ENCODE measurements around the gene LRRN2. TPM values are rescaled to one million over a fixed set of nuclear protein-coding genes. Genes with fewer than 3 reads are reported as not detected.
"Not testable (repeated sequence)": the region's sequence is repeated elsewhere in the genome, so short reads cannot be mapped to it uniquely, and the experiment has no call there.

Gene LRRN2
- total RNA-seq, 1 donor from 2014 or later = 2.5 TPM

DNA sequence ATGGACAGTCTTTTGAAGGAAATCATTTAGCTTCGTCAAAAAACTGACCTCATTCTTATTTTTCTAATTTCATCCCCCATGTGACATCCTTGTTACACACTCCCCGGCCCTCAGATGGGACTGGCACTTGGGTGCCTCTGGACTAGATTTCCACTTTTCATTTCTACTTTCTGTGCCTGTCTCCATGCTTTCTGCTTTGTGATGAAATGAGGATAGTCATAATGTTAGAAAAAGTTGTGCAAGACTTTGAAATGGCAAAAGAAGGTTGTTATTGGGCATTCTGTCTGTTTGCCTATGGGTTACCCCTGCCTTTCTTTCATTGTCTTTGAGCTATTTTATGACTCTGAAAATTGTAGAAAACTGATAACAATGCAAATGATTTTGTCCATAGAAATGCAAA lies 114.4 kb downstream of the LRRN2 start:
- H3K9me3 ChIP-seq = no peaks in the 10 kb centered on the region
- intact Hi-C loops (cut with DNase I) = no loop called here
- TF ChIP-seq, protein P1, sequence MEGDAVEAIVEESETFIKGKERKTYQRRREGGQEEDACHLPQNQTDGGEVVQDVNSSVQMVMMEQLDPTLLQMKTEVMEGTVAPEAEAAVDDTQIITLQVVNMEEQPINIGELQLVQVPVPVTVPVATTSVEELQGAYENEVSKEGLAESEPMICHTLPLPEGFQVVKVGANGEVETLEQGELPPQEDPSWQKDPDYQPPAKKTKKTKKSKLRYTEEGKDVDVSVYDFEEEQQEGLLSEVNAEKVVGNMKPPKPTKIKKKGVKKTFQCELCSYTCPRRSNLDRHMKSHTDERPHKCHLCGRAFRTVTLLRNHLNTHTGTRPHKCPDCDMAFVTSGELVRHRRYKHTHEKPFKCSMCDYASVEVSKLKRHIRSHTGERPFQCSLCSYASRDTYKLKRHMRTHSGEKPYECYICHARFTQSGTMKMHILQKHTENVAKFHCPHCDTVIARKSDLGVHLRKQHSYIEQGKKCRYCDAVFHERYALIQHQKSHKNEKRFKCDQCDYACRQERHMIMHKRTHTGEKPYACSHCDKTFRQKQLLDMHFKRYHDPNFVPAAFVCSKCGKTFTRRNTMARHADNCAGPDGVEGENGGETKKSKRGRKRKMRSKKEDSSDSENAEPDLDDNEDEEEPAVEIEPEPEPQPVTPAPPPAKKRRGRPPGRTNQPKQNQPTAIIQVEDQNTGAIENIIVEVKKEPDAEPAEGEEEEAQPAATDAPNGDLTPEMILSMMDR (IDR thresholded peaks at IDR 0.05) = no peak
- H3K36me3 ChIP-seq = peaks cover 9% of the 10 kb centered on the region
- DNase-seq (no peak), ATAC-seq (no peak)
- no peaks in the 10 kb centered on the region for H3K27me3 ChIP-seq (ENCODE audit: low read depth)
- no peak overlapping the region for H3K4me3 ChIP-seq
- H3K4me1 ChIP-seq = peaks cover under 1% of the 10 kb centered on the region
- H3K27ac ChIP-seq = no peak overlapping the region

DNA sequence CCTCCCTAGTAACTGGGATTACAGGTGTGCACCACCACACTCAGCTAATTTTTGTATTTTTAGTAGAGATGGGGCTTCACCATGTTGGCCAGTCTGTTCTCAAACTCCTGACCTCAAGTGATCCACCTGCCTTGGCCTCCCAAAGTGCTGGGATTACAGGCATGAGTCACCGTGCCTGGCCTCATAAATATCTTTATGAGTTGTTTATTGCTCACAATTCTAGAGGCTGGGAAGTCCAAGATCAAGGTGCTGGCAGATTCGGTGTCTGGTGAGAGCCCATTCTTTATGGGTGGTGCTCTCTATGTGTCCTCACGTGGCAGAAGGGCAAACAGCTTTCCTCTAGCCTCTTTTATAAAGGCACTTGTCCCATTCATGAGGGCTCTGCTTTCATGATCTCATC lies 115.5 kb downstream of the LRRN2 start:
- H3K36me3 ChIP-seq; H3K9me3 ChIP-seq; intact Hi-C loops (cut with DNase I); H3K4me3 ChIP-seq; ATAC-seq; H3K4me1 ChIP-seq; H3K27ac ChIP-seq; DNase-seq; H3K27me3 ChIP-seq (ENCODE audit: low read depth): not testable (repeated sequence)

DNA sequence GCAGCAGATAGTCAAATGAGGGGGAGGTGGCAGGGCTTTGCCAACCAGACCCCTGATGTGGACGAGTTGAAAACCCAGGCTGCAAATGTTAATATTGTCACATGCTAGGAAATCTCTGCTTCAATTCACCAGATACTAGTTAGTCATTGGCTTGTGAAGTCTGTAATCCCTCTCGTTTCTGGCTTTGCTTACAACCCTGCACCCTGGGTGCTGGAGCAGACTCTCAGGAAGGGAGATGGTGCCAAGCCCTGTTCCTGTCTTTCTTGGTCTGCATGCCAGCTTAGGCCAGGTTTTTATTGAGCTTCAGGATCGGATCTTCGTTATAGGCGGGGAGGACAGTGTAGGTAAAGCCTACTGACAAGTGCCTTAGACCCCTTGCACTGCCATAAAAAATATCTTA lies 116.1 kb downstream of the LRRN2 start:
- TF ChIP-seq, protein P1 (IDR thresholded peaks at IDR 0.05) = no peak
- DNase-seq (no peak), ATAC-seq (no peak)
- intact Hi-C loops (cut with DNase I) = no loop called here
- Histone ChIP-seq H3K4me3 (no peak overlapping the region), H3K27ac (no peak overlapping the region), H3K4me1 (peaks cover 4% of the 10 kb centered on the region), H3K36me3 (peaks cover 9% of the 10 kb centered on the region), H3K27me3 (ENCODE audit: low read depth) (no peaks in the 10 kb centered on the region), H3K9me3 (no peaks in the 10 kb centered on the region)

DNA sequence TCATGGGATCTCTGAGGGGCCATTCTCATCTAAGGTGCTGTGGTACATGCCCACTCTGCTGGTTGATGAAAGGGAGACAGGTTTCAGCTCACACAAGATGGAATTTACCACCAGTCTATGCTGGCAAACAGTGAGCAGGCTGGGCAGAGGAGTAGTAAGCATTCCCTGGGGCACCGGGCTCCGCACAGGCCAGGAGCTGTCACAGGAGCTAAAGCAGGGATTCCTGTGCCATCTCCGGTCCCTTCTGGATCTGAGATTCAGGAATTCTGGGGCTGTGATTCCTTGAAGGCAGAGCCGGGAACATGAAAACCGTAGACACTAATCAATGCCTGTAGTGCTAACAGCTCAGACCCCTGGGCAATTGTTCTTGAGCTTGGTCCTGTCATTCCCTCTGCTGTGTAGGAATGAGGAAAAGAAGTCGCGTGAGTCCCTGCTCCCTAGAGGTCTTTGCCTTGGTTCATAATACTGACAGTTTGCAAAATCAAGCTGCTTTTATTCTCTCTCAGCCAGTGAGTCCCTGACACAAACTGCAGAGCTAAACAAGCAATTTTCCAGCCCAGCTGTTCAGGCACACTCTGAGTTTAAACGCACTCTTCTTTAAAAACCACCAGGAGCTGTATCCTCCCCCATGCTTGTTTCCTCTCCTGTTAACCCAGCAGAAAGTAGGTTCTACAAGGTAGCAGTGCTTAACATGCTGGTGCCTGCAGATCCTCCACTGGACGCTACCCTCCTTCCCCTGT lies 116.8 kb downstream of the LRRN2 start:
- intact Hi-C loops (cut with DNase I) = no loop called here
- H3K4me3 ChIP-seq = no peak overlapping the region
- no peak overlapping the region for H3K27ac ChIP-seq
- H3K9me3 ChIP-seq = no peaks in the 10 kb centered on the region
- H3K36me3 ChIP-seq = peaks cover 7% of the 10 kb centered on the region
- TF ChIP-seq, protein P1 (IDR thresholded peaks at IDR 0.05) = no peak
- no peak for ATAC-seq
- DNase-seq = no peak
- H3K4me1 ChIP-seq = peaks cover 4% of the 10 kb centered on the region
- no peaks in the 10 kb centered on the region for H3K27me3 ChIP-seq (ENCODE audit: low read depth)

Other genes starting within 250 kb of the LRRN2 start
- 50.5 TPM for gene PIK3C2B, start 190.9 kb downstream of the LRRN2 start, total RNA-seq
- 77.9 TPM for gene MDM4, start 169.3 kb downstream of the LRRN2 start, total RNA-seq
- gene NFASC, start 185.1 kb upstream of the LRRN2 start, total RNA-seq = 12.2 TPM

All from lower lobe of right lung (tissue), 2 donors.